H1 (cell line): Measurements from ENCODE around the gene CRELD1. TPM values are rescaled to one million over a fixed set of nuclear protein-coding genes. Genes with fewer than 3 reads are reported as not detected.

ENCODE experiments used
- CTCF ChIA-PET: fragments of 300-600 bp; sonication (Branson Sonifier 250); formaldehyde crosslinking; loops from one replicate; lab custom pipeline; 2021; ENCODE audit not compliant: partially characterized antibody; lab: Charles Lee
- POLR2A ChIA-PET: fragments of 300-600 bp; sonication (Branson Sonifier 250); formaldehyde crosslinking; loops from one replicate; lab custom pipeline; 2021; ENCODE audit warnings: inconsistent platforms; ENCODE audit not compliant: partially characterized antibody; lab: Charles Lee
- DNase-seq, 2 experiments: peaks; one replicate each; pipeline versions ENCODE4 v3.0.0 to v3.0.0-alpha.2; 2010 to 2022; ENCODE audit warnings: low spot score in 2 of 2, low read depth in 1 of 2, mixed read lengths in 1 of 2
- FAIRE-seq: peaks from 2 replicates; lab custom pipeline; 2011; peaks lifted over from hg19 to GRCh38; lab: Jason Lieb, UNC
- H2AFZ ChIP-seq: 2 replicates; pipeline ENCODE4 v1.8.1; 2012; ENCODE audit warnings: low read length, inconsistent platforms
- H2AK5ac ChIP-seq: 2 replicates; pipeline ENCODE4 v1.6.1; 2013; ENCODE audit warnings: low read depth, low read length
- H2BK120ac ChIP-seq: replicated peaks from 2 replicates; pipeline ENCODE3; 2013; ENCODE audit warnings: low read depth, low read length, inconsistent platforms
- H2BK12ac ChIP-seq: 2 replicates; pipeline ENCODE4 v1.6.1; 2013; ENCODE audit warnings: low read depth, low read length
- H2BK15ac ChIP-seq: 2 replicates; pipeline ENCODE4 v1.6.1; 2013; ENCODE audit warnings: low read length
- H2BK20ac ChIP-seq: 2 replicates; pipeline ENCODE4 v1.6.1; 2013; ENCODE audit warnings: low read length
- H2BK5ac ChIP-seq: 2 replicates; pipeline ENCODE4 v1.6.1; 2013; ENCODE audit warnings: low read depth, low read length
- H3K14ac ChIP-seq: 2 replicates; pipeline ENCODE4 v1.6.1; 2013; ENCODE audit warnings: inconsistent platforms; ENCODE audit not compliant: insufficient read length
- H3K18ac ChIP-seq: 2 replicates; pipeline ENCODE4 v1.6.1; 2013; ENCODE audit warnings: low read length; ENCODE audit errors: extremely low read depth
- H3K23ac ChIP-seq: 2 replicates; pipeline ENCODE4 v1.6.1; 2013; ENCODE audit warnings: inconsistent platforms; ENCODE audit not compliant: insufficient read length
- H3K23me2 ChIP-seq: 2 replicates; pipeline ENCODE4 v1.6.1; 2013; ENCODE audit warnings: low read depth, low read length
- H3K27ac ChIP-seq: 2 replicates; pipeline ENCODE4 v1.6.1; 2011; ENCODE audit warnings: low read depth, low read length, inconsistent platforms
- H3K27me3 ChIP-seq, 4 experiments: replicated peaks in 1 of 4; 1 replicate in 1 of 4; 2 replicates in 3 of 4; pipeline versions ENCODE4 v1.6.1 to v1.8.1; 2011 to 2013; ENCODE audit warnings: low read length in 3 of 4, mild to moderate bottlenecking in 3 of 4, inconsistent platforms in 2 of 4, mixed read lengths in 2 of 4, moderate library complexity in 1 of 4; ENCODE audit not compliant: control insufficient read depth in 3 of 4, insufficient read depth in 3 of 4; ENCODE audit errors: extremely low read depth in 1 of 4
- H3K36me3 ChIP-seq, 4 experiments: 2 replicates each; pipeline versions ENCODE4 v1.6.1 to v1.8.1; 2011 to 2013; ENCODE audit warnings: mild to moderate bottlenecking in 4 of 4, low read length in 3 of 4, moderate library complexity in 2 of 4, control low read depth in 1 of 4, inconsistent platforms in 1 of 4; ENCODE audit not compliant: insufficient read depth in 4 of 4, control insufficient read depth in 2 of 4
- H3K4ac ChIP-seq: replicated peaks from 2 replicates; pipeline ENCODE3; 2013; ENCODE audit warnings: low read length, low read depth, mixed read lengths, inconsistent platforms; ENCODE audit not compliant: insufficient read length
- H3K4me1 ChIP-seq, 4 experiments: replicated peaks in 1 of 4; 1 replicate in 1 of 4; 2 replicates in 3 of 4; pipeline versions ENCODE4 v1.6.1 to v1.8.1; 2011 to 2013; ENCODE audit warnings: low read length in 3 of 4, inconsistent platforms in 2 of 4, mixed read lengths in 1 of 4; ENCODE audit not compliant: insufficient read depth in 4 of 4, control insufficient read depth in 3 of 4
- H3K4me2 ChIP-seq, 2 experiments: 2 replicates each; pipeline versions ENCODE4 v1.6.1 to v1.8.1; 2011 to 2013; ENCODE audit warnings: low read depth in 2 of 2, low read length in 2 of 2, control low read depth in 1 of 2, inconsistent platforms in 1 of 2, mild to moderate bottlenecking in 1 of 2; ENCODE audit not compliant: insufficient read depth in 1 of 2
- H3K4me3 ChIP-seq, 4 experiments: fragments of 200-600, 300-600 bp in 1 of 4; sonication (generic), shearing (Covaris generic), sonication (Bioruptor Twin) in 1 of 4; 2 replicates each; pipeline versions ENCODE4 v1.5.1 to v1.8.1; 2011 to 2016; ENCODE audit warnings: low read length in 4 of 4, low read depth in 3 of 4, control low read depth in 2 of 4, inconsistent platforms in 2 of 4, mild to moderate bottlenecking in 2 of 4, mixed read lengths in 1 of 4, moderate library complexity in 1 of 4; ENCODE audit not compliant: insufficient read depth in 2 of 4; ENCODE audit errors: extremely low read depth in 1 of 4
- H3K56ac ChIP-seq: replicated peaks from 2 replicates; pipeline ENCODE3; 2013; ENCODE audit warnings: low read depth, mild to moderate bottlenecking, mixed read lengths, low read length, inconsistent platforms; ENCODE audit not compliant: insufficient read length
- H3K79me1 ChIP-seq: 2 replicates; pipeline ENCODE4 v1.6.1; 2013; ENCODE audit warnings: low read depth, low read length, control low read depth
- H3K79me2 ChIP-seq, 2 experiments: 2 replicates each; pipeline versions ENCODE4 v1.6.1 to v1.8.1; 2012 to 2013; ENCODE audit warnings: low read length in 2 of 2, mild to moderate bottlenecking in 2 of 2, inconsistent platforms in 1 of 2; ENCODE audit not compliant: insufficient read depth in 2 of 2, control insufficient read depth in 1 of 2
- H3K9ac ChIP-seq, 4 experiments: replicated peaks in 1 of 4; 1 replicate in 1 of 4; 2 replicates in 3 of 4; pipeline versions ENCODE4 v1.6.1 to v1.8.1; 2011 to 2013; ENCODE audit warnings: low read depth in 3 of 4, low read length in 3 of 4, control low read depth in 2 of 4, mild to moderate bottlenecking in 2 of 4, moderate library complexity in 2 of 4, inconsistent platforms in 1 of 4; ENCODE audit errors: extremely low read depth in 1 of 4
- H3K9me3 ChIP-seq, 2 experiments: 2 replicates each; pipeline versions ENCODE4 v1.6.1 to v1.8.1; 2012 to 2013; ENCODE audit warnings: mild to moderate bottlenecking in 2 of 2, moderate library complexity in 2 of 2, control low read depth in 1 of 2, inconsistent platforms in 1 of 2, low read depth in 1 of 2, low read length in 1 of 2, mixed read lengths in 1 of 2; ENCODE audit not compliant: insufficient read depth in 2 of 2
- H4K20me1 ChIP-seq, 2 experiments: replicated peaks in 1 of 2; 2 replicates each; pipeline versions ENCODE3 to v1.8.1; 2011 to 2013; ENCODE audit warnings: inconsistent platforms in 2 of 2, low read length in 2 of 2, mild to moderate bottlenecking in 1 of 2; ENCODE audit not compliant: insufficient read depth in 2 of 2, control insufficient read depth in 1 of 2
- H4K5ac ChIP-seq: 2 replicates; pipeline ENCODE4 v1.6.1; 2013; ENCODE audit warnings: low read length, low read depth, mixed read lengths, inconsistent platforms; ENCODE audit not compliant: insufficient read length
- H4K8ac ChIP-seq: 2 replicates; pipeline ENCODE4 v1.8.0; 2013; ENCODE audit warnings: mild to moderate bottlenecking, moderate library complexity, low read length, inconsistent platforms; ENCODE audit not compliant: insufficient read depth; ENCODE audit errors: extremely low read depth
- H4K91ac ChIP-seq: replicated peaks from 2 replicates; pipeline ENCODE3; 2013; ENCODE audit warnings: low read length, mixed read lengths, inconsistent platforms; ENCODE audit not compliant: insufficient read length
- CHD1 ChIP-seq: IDR thresholded peaks from 2 replicates; pipeline ENCODE4 v1.6.1; 2012; ENCODE audit warnings: low read depth, low read length, improper control_type of control experiment
- CTCF ChIP-seq, 3 experiments: IDR thresholded peaks; 1 replicate in 2 of 3; 2 replicates in 1 of 3; pipeline versions ENCODE4 v1.5.1 to v1.6.1; 2011; ENCODE audit warnings: low read length in 3 of 3, mild to moderate bottlenecking in 3 of 3, inconsistent platforms in 2 of 3, low read depth in 1 of 3, moderate library complexity in 1 of 3; ENCODE audit not compliant: insufficient read depth in 1 of 3; ENCODE audit errors: control extremely low read depth in 1 of 3
- EGR1 ChIP-seq: IDR thresholded peaks from 2 replicates; pipeline ENCODE4 v1.6.1; 2011; ENCODE audit warnings: low read depth, low read length, borderline replicate concordance
- EP300 ChIP-seq, 2 experiments: IDR thresholded peaks; 1 replicate in 1 of 2; 2 replicates in 1 of 2; pipeline ENCODE4 v1.6.1; 2011 to 2012; ENCODE audit warnings: low read depth in 2 of 2, low read length in 2 of 2, mild to moderate bottlenecking in 2 of 2, borderline replicate concordance in 1 of 2, inconsistent platforms in 1 of 2, moderate library complexity in 1 of 2
- SIRT6 ChIP-seq: IDR thresholded peaks from one replicate; pipeline ENCODE4 v1.7.1; 2012; ENCODE audit warnings: low read length, inconsistent platforms
- TAF7 ChIP-seq: optimal IDR thresholded peaks from 2 replicates; pipeline ENCODE3; 2011; ENCODE audit warnings: low read depth, mild to moderate bottlenecking, inconsistent platforms, low read length, moderate library complexity, borderline replicate concordance
- WGBS, 2 experiments: shearing (Covaris generic) in 1 of 2; methylation state at CpG; one replicate each; pipeline versions ENCODE4 v1.1.6 to v1.1.7; 2013 to 2015; ENCODE audit warnings: low lambda C conversion rate in 2 of 2, mixed read lengths in 2 of 2, inconsistent platforms in 1 of 2, low coverage in 1 of 2, missing lambda C conversion rate in 1 of 2; ENCODE audit not compliant: insufficient replicate concordance in 2 of 2, insufficient coverage in 1 of 2, insufficient read length in 1 of 2; ENCODE audit errors: extremely low coverage in 1 of 2, missing lambda C conversion rate in 1 of 2; 5-methylcytosine and 5-hydroxymethylcytosine counted together
- polyA plus RNA-seq, 7 experiments: library from polyadenylated mRNA; depleted of rRNA in 3 of 7; stranded (reverse) in 5 of 7; unstranded in 2 of 7; fragments of >200 nt in 5 of 7; fragments of 200-250 nt in 2 of 7; gene quantifications; 1 replicate in 5 of 7; 2 replicates in 1 of 7; 4 replicates in 1 of 7; pipeline versions ENCODE4 v1.2.1 to v1.2.3, GENCODE V29; 2011 to 2013; ENCODE audit warnings: missing spikeins in 2 of 7, mixed read lengths in 2 of 7
- total RNA-seq: library from RNA; stranded (reverse); fragmentation: NEBNext Ultra II Directional; extraction: Animal tissue kit (Norgen Biotek cat#: 25700); gene quantifications from 2 replicates; pipeline ENCODE4 v1.2.1, GENCODE V29; 2021

Gene CRELD1
- total and polyA plus RNA-seq, 2 of the 8 experiments (the other 6 are each of a cell fraction or from before 2014, with no cell fraction given) = 12.9 to 15.1 TPM

GRCh38 chr3:9934235-9934621 lies 594 bp downstream of the CRELD1 start:
- Histone ChIP-seq H3K79me2 (no peaks in the 10 kb centered on the region), H2AFZ (0 out of 2 replicates have a peak overlapping the region, but pooled peaks have one; percentile 79), H3K27me3 (peaks cover 0 to 3% (median 0%) of the 10 kb centered on the region in 4 experiments; a peak in 1 of 7 replicates), H3K79me1 (no peaks in the 10 kb centered on the region), H3K4me2 (peak overlapping the region; percentile 77 to 90), H3K4ac (no peak overlapping the region), H2BK120ac (no peak overlapping the region), H2AK5ac (no peak overlapping the region), H3K27ac (no peak overlapping the region), H4K91ac (no peak overlapping the region), H3K9me3 (no peaks in the 10 kb centered on the region), H3K4me1 (peaks cover 0 to 10% (median 5%) of the 10 kb centered on the region in 4 experiments; a peak in 6 of 7 replicates), H3K9ac (peak overlapping the region in 3 of 4 experiments; percentile 69 to 82 (median 78); a peak in 4 of 7 replicates), H2BK20ac (no peak overlapping the region), H2BK15ac (no peak overlapping the region), H3K36me3 (no peaks in the 10 kb centered on the region), H3K18ac (peak overlapping the region; percentile 32; the same call in 1 of the 2 replicates), H3K23me2 (peaks cover 13% of the 10 kb centered on the region; the same call in 1 of the 2 replicates), H3K4me3 (peak overlapping the region; percentile 62 to 78 (median 68); a peak in 7 of 8 replicates), H4K20me1 (no peaks in the 10 kb centered on the region), H3K14ac (no peak overlapping the region), H2BK5ac (peak overlapping the region; percentile 75), H2BK12ac (no peak overlapping the region; the same call in 1 of the 2 replicates), H3K23ac (no peak overlapping the region), H4K5ac (no peak overlapping the region), H3K56ac (peak overlapping the region; percentile 14), H4K8ac (no peak overlapping the region; the same call in none of the 2 replicates)
- ChIA-PET CTCF (interaction anchor here (0.7 to 7.5 kb wide), 12 partner anchors 8 to 93 kb away, joined by 3 to 86 read pairs (median 4); partner anchors contain the start of genes EMC3, IL17RC and PRRT3), POLR2A (interaction anchor here (0.5 to 5.9 kb wide), 9 partner anchors 8 to 90 kb away, joined by 3 to 43 read pairs (median 4); partner anchors contain the start of gene RPUSD3)
- 51% methylated on average over 11 of the region's 11 CpGs; no CpG with 5 or more reads in 1 of the 2 experiments for WGBS, 2 experiments
- peak in 1 of 3 experiments; percentile 18; a peak in 1 of 4 replicates for TF ChIP-seq CTCF (IDR thresholded peaks at IDR 0.05; ENCODE audit: control extremely low read depth in 1 of 3, insufficient read depth in 1 of 3, low read depth in 1 of 3, low read length in 3 of 3)
- TF ChIP-seq TAF7 = no peak
- TF ChIP-seq SIRT6 = no peak
- TF ChIP-seq CHD1 = no peak
- TF ChIP-seq EGR1 = no peak
- TF ChIP-seq EP300 (IDR thresholded peaks at IDR 0.05; ENCODE audit: borderline replicate concordance in 1 of 2, low read depth in 2 of 2, low read length in 2 of 2) = no peak
- DNase-seq (no peak), FAIRE-seq (no peak)
